Peyer's patch (tissue), 4 donors: Measurements from ENCODE around the gene BANP. TPM values are rescaled to one million over a fixed set of nuclear protein-coding genes. Genes with fewer than 3 reads are reported as not detected.

Experiments
- DNase-seq, 3 donors: peaks; one replicate each; pipeline ENCODE4 v3.0.0-alpha.2; 2017 to 2019
- H3K27ac ChIP-seq, 4 donors: fragments of 200-600 bp; sonication (generic); one replicate each; pipeline ENCODE4 v1.5.1; 2016 to 2019
- H3K27me3 ChIP-seq, 2 donors: fragments of 200-600 bp; sonication (generic); one replicate each; pipeline ENCODE4 v1.5.1; 2019
- H3K36me3 ChIP-seq, 3 donors: fragments of 200-600 bp; sonication (generic); one replicate each; pipeline ENCODE4 v1.5.1; 2016 to 2019
- H3K4me1 ChIP-seq, 4 donors: fragments of 200-600 bp; sonication (generic); one replicate each; pipeline ENCODE4 v1.5.1; 2016 to 2019
- H3K4me3 ChIP-seq, 4 donors: fragments of 200-600 bp; sonication (generic); 1 replicate in 3 of 4; 2 replicates in 1 of 4; pipeline ENCODE4 v1.5.1; 2016 to 2019; ENCODE audit warnings: mild to moderate bottlenecking in 1 of 4
- H3K9me3 ChIP-seq, 4 donors: fragments of 200-600 bp; sonication (generic); one replicate each; pipeline ENCODE4 v1.5.1; 2016 to 2019; ENCODE audit warnings: mild to moderate bottlenecking in 1 of 4
- CTCF ChIP-seq, 6 experiments: fragments of 450-650 bp in 4 of 6; fragments of 200-600 bp in 2 of 6; sonication (generic) in 1 of 6; IDR thresholded peaks; one replicate each; pipeline ENCODE4 v1.5.1; 2017 to 2019; ENCODE audit warnings: antibody characterized with exemption in 6 of 6, mild to moderate bottlenecking in 3 of 6, moderate library complexity in 1 of 6
- POLR2A ChIP-seq, 2 donors: fragments of 450-650 bp; IDR thresholded peaks; one replicate each; pipeline ENCODE4 v1.5.1; 2017; ENCODE audit warnings: antibody characterized with exemption in 2 of 2, mild to moderate bottlenecking in 2 of 2, moderate library complexity in 2 of 2
- total RNA-seq, 4 donors: library from RNA; depleted of rRNA; stranded (reverse); fragments of >200 nt; gene quantifications; one replicate each; pipeline ENCODE4 v1.1.0, GENCODE V29; 2016

BANP gene
- total RNA-seq, 4 donors from 2014 or later, result 27.6 to 113 (median 42.7) TPM

- Histone ChIP-seq H3K27ac (no peak overlapping the region), H3K36me3 (peaks cover 0 to 24% (median 0%) of the 10 kb centered on the region in 3 donors), H3K27me3 (no peaks in the 10 kb centered on the region)
Measured at GRCh38 chr16:88065747-88066142, 114.5 kb downstream of the BANP start.

GRCh38 chr16:88066234-88066633 is 115.0 kb downstream of the BANP start:
- Histone ChIP-seq H3K27ac (no peak overlapping the region), H3K9me3 (no peaks in the 10 kb centered on the region), H3K4me3 (no peak overlapping the region), H3K36me3 (peaks cover 0 to 24% (median 0%) of the 10 kb centered on the region in 3 donors), H3K4me1 (peaks cover 0 to 22% (median 0%) of the 10 kb centered on the region in 4 donors), H3K27me3 (no peaks in the 10 kb centered on the region)
- peak in 1 of 3 donors; percentile 33 for DNase-seq
- TF ChIP-seq POLR2A (IDR thresholded peaks at IDR 0.05), result no peak
- no peak for TF ChIP-seq CTCF (IDR thresholded peaks at IDR 0.05)

More at GRCh38 chr16:88065747-88066142, 114.5 kb downstream of the BANP start:
- no peak for TF ChIP-seq CTCF (IDR thresholded peaks at IDR 0.05)
- TF ChIP-seq POLR2A (IDR thresholded peaks at IDR 0.05), result no peak
- Histone ChIP-seq H3K4me3 (no peak overlapping the region), H3K9me3 (no peaks in the 10 kb centered on the region), H3K4me1 (peaks cover 0 to 22% (median 0%) of the 10 kb centered on the region in 4 donors)
- DNase-seq, result peak in 1 of 3 donors; percentile 34

GRCh38 chr16:88066680-88067529 is 115.7 kb downstream of the BANP start:
- Histone ChIP-seq H3K36me3 (peaks cover 0 to 29% (median 0%) of the 10 kb centered on the region in 3 donors), H3K4me1 (peaks cover 0 to 22% (median 0%) of the 10 kb centered on the region in 4 donors), H3K4me3 (no peak overlapping the region), H3K27ac (no peak overlapping the region), H3K9me3 (no peaks in the 10 kb centered on the region), H3K27me3 (no peaks in the 10 kb centered on the region)
- TF ChIP-seq POLR2A (IDR thresholded peaks at IDR 0.05) (no peak), CTCF (IDR thresholded peaks at IDR 0.05) (no peak)
- DNase-seq, result peak in 1 of 3 donors; percentile 48

GRCh38 chr16:88067530-88068411 is 116.5 kb downstream of the BANP start:
- H3K4me1 ChIP-seq, result peaks cover 0 to 22% (median 0%) of the 10 kb centered on the region in 4 donors
- H3K27me3 ChIP-seq, result no peaks in the 10 kb centered on the region
- DNase-seq, result peak in 1 of 3 donors; percentile 39
- H3K36me3 ChIP-seq, result peaks cover 0 to 37% (median 0%) of the 10 kb centered on the region in 3 donors
- TF ChIP-seq POLR2A (IDR thresholded peaks at IDR 0.05) (no peak), CTCF (IDR thresholded peaks at IDR 0.05) (no peak)
- peak overlapping the region in 1 of 4 donors; percentile 72 for H3K27ac ChIP-seq
- no peaks in the 10 kb centered on the region for H3K9me3 ChIP-seq
- no peak overlapping the region for H3K4me3 ChIP-seq
